ENCODE data around the gene EPHB2.

- TF ChIP-seq, protein P1, sequence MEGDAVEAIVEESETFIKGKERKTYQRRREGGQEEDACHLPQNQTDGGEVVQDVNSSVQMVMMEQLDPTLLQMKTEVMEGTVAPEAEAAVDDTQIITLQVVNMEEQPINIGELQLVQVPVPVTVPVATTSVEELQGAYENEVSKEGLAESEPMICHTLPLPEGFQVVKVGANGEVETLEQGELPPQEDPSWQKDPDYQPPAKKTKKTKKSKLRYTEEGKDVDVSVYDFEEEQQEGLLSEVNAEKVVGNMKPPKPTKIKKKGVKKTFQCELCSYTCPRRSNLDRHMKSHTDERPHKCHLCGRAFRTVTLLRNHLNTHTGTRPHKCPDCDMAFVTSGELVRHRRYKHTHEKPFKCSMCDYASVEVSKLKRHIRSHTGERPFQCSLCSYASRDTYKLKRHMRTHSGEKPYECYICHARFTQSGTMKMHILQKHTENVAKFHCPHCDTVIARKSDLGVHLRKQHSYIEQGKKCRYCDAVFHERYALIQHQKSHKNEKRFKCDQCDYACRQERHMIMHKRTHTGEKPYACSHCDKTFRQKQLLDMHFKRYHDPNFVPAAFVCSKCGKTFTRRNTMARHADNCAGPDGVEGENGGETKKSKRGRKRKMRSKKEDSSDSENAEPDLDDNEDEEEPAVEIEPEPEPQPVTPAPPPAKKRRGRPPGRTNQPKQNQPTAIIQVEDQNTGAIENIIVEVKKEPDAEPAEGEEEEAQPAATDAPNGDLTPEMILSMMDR (conservative IDR thresholded peaks at IDR 0.05; ENCODE audit: low read length) = no peak
- TF ChIP-seq EZH2phosphoT487 (IDR thresholded peaks at IDR 0.05; ENCODE audit: borderline replicate concordance, low read depth, low read length) = no peak
These were observed 41.7 kb downstream of the EPHB2 start for GRCh38 chr1:22752339-22752738.
